ENCODE data around the gene CBFA2T3. TPM values are rescaled to one million over a fixed set of nuclear protein-coding genes. Genes with fewer than 3 reads are reported as not detected.

CBFA2T3 gene
- total and polyA plus RNA-seq, 2 of the 13 experiments (the other 11 are each of a cell fraction or from before 2014, with no cell fraction given), result 0.05 TPM; not detected in 1

DNA sequence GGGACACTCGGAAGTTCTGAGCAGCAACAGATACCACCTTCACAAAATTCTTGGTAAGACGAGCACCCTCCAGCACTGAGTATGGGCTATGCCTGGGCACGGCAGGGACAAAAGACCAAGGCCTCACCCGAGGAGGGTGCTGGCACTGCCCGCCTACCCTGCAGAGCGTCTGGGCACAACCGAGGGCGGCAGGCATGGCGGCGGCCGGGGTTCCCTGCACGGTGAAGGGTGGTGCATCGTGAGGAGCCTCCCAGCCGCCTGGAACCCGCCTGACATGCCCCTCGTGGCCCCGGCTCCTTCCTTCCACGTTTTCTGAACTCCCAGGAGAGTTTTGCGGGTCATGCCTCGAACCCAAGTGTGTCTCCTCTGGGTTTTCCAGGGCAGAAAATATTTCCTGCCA, 139.2 kb downstream of the CBFA2T3 start:
- Histone ChIP-seq H4K20me1 (ENCODE audit: insufficient read depth, low read length) (no peaks in the 10 kb centered on the region), H3K9ac (ENCODE audit: insufficient read depth, low read depth, low read length) (no peak overlapping the region), H2AFZ (ENCODE audit: low read length) (no peak overlapping the region), H3K27ac (ENCODE audit: extremely low read length, insufficient read depth, low read length) (no peak overlapping the region), H3K79me2 (ENCODE audit: insufficient read depth, low read length) (no peaks in the 10 kb centered on the region), H3K9me3 (ENCODE audit: low read length) (no peaks in the 10 kb centered on the region), H3K4me2 (ENCODE audit: low read depth, low read length) (no peak overlapping the region), H3K4me1 (ENCODE audit: insufficient read depth, low read length) (no peaks in the 10 kb centered on the region), H3K4me3 (replicated peaks in 1 of 3; ENCODE audit: insufficient read depth in 1 of 3, low read depth in 2 of 3, low read length in 3 of 3) (no peak overlapping the region), H3K27me3 (ENCODE audit: control insufficient read depth in 1 of 2, insufficient read depth in 2 of 2, low read length in 2 of 2) (no peaks in the 10 kb centered on the region), H3K36me3 (replicated peaks in 1 of 2; ENCODE audit: control insufficient read depth in 1 of 2, insufficient read depth in 2 of 2, low read length in 2 of 2) (no peaks in the 10 kb centered on the region)
- BruUV-seq (replicated peaks), result no TSS peak
- POLR2A ChIA-PET, result no interaction called here
- no peak for ATAC-seq
- no peak for TF ChIP-seq ZNF563 (CRISPR knock-in tag; IDR thresholded peaks at IDR 0.05)
- no peak for TF ChIP-seq ZFX (CRISPR knock-in tag; IDR thresholded peaks at IDR 0.05; ENCODE audit: low read depth)
- no peak for TF ChIP-seq SOX6 (IDR thresholded peaks at IDR 0.05)
- TF ChIP-seq SOX6 (CRISPR knock-in tag; IDR thresholded peaks at IDR 0.05), result no peak
- TF ChIP-seq ARID2 (CRISPR knock-in tag; IDR thresholded peaks at IDR 0.05; ENCODE audit: borderline replicate concordance), result no peak
- no peak for TF ChIP-seq ZNF143 (CRISPR knock-in tag; IDR thresholded peaks at IDR 0.05)
- no peak for TF ChIP-seq ZNF839 (CRISPR knock-in tag; IDR thresholded peaks at IDR 0.05; ENCODE audit: borderline replicate concordance)
- TF ChIP-seq, protein P1, sequence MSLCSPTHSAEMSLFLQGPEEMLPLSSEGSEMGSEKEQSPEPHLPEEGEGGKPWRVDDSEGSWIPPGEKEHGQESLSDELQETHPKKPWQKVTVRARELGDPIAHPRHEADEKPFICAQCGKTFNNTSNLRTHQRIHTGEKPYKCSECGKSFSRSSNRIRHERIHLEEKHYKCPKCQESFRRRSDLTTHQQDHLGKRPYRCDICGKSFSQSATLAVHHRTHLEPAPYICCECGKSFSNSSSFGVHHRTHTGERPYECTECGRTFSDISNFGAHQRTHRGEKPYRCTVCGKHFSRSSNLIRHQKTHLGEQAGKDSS (CRISPR knock-in tag; IDR thresholded peaks at IDR 0.05; ENCODE audit: borderline replicate concordance, low read depth), result no peak
- TF ChIP-seq SNRNP70 (IDR thresholded peaks at IDR 0.05; ENCODE audit: low read depth, low read length), result no peak
- TF ChIP-seq, protein P2, sequence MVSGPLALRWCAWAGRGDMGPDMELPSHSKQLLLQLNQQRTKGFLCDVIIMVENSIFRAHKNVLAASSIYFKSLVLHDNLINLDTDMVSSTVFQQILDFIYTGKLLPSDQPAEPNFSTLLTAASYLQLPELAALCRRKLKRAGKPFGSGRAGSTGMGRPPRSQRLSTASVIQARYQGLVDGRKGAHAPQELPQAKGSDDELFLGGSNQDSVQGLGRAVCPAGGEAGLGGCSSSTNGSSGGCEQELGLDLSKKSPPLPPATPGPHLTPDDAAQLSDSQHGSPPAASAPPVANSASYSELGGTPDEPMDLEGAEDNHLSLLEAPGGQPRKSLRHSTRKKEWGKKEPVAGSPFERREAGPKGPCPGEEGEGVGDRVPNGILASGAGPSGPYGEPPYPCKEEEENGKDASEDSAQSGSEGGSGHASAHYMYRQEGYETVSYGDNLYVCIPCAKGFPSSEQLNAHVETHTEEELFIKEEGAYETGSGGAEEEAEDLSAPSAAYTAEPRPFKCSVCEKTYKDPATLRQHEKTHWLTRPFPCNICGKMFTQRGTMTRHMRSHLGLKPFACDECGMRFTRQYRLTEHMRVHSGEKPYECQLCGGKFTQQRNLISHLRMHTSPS (CRISPR knock-in tag; IDR thresholded peaks at IDR 0.05; ENCODE audit: low read depth), result no peak
- no peak for TF ChIP-seq ZNF556 (CRISPR knock-in tag; IDR thresholded peaks at IDR 0.05; ENCODE audit: borderline replicate concordance)
- TF ChIP-seq ZNF629 (CRISPR knock-in tag; conservative IDR thresholded peaks at IDR 0.05), result no peak
- TF ChIP-seq ZNF329 (CRISPR knock-in tag; IDR thresholded peaks at IDR 0.05; ENCODE audit: low read depth), result no peak
- TF ChIP-seq ZNF678 (CRISPR knock-in tag; IDR thresholded peaks at IDR 0.05), result no peak
- TF ChIP-seq CAMTA2 (CRISPR knock-in tag; IDR thresholded peaks at IDR 0.05; ENCODE audit: borderline replicate concordance), result no peak
- TF ChIP-seq ZNF841 (CRISPR knock-in tag; IDR thresholded peaks at IDR 0.05; ENCODE audit: borderline replicate concordance), result no peak
- TF ChIP-seq, protein P3, sequence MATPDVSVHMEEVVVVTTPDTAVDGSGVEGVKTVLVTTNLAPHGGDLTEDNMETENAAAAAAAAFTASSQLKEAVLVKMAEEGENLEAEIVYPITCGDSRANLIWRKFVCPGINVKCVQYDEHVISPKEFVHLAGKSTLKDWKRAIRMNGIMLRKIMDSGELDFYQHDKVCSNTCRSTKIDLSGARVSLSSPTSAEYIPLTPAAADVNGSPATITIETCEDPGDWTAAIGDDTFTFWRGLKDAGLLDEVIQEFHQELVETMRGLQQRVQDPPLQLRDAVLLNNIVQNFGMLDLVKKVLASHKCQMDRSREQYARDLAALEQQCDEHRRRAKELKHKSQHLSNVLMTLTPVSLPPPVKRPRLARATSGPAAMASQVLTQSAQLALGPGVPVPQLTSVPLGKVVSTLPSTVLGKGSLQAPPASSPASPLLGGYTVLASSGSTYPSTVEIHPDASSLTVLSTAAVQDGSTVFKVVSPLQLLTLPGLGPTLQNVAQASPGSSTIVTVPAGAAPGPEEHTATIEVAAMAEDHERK (CRISPR knock-in tag; IDR thresholded peaks at IDR 0.05; ENCODE audit: low read depth), result no peak
- no peak for TF ChIP-seq ZNF24 (IDR thresholded peaks at IDR 0.05)
- TF ChIP-seq RNF2 (conservative IDR thresholded peaks at IDR 0.05; ENCODE audit: low read depth), result no peak
- intact Hi-C loops (cut with micrococcal nuclease; ENCODE audit: unreplicated experiment), result no loop called here
- FAIRE-seq, result no peak
- CTCF ChIA-PET (ENCODE audit: low intra/inter-chr PET ratio, low total read pairs), result no interaction called here
- in situ Hi-C loops (cut with HindIII; ENCODE audit: extremely low pct_ligation_motif_present, low pct_unique_long_range_greater_than_20kb), result no loop called here
- 91% methylated on average over 15 of the region's 20 CpGs for WGBS (ENCODE audit: low lambda C conversion rate)
- no peak for DNase-seq (ENCODE audit: low spot score)

All from HepG2 (cell line).